GM21367 (cell line): ENCODE measurements around the gene GADD45GIP1.

ENCODE experiments used
- ATAC-seq: cut with Tn5 transposase; IDR thresholded peaks from one replicate; pipeline ENCODE4 v1.9.1; 2021; ENCODE audit not compliant: unreplicated experiment

Gene GADD45GIP1

GRCh38 chr19:12956446-12957388, at the start of gene GADD45GIP1:
GADD45GIP1 (minus strand) TSS chr19:12957223; CDS start chr19:12957212, 11 bp downstream.
- ATAC-seq: no peak

- ATAC-seq: no peak
Measured at GRCh38 chr19:13005861-13006370, 48.9 kb upstream of the GADD45GIP1 start.

DNA sequence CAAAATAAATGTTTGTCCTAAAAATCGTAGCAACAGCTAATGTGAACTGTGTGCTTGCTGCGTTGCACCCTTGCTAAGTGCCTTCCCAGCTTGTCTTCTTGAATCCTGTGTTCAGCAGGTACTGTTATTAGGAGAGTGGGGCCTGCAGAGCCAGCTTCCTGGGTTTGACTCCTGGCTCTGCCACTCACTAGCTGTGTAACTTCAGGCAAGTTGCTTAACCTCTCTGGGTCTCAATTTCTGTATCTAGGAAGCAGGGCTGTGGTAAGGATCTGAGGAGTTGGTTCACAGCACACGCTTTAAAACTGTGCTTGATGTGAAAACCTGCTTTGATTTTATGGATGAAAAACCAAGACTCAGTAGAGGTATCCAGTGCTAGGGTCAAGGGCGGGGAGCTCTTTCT, 48.2 kb upstream of the GADD45GIP1 start:
- ATAC-seq: no peak

DNA sequence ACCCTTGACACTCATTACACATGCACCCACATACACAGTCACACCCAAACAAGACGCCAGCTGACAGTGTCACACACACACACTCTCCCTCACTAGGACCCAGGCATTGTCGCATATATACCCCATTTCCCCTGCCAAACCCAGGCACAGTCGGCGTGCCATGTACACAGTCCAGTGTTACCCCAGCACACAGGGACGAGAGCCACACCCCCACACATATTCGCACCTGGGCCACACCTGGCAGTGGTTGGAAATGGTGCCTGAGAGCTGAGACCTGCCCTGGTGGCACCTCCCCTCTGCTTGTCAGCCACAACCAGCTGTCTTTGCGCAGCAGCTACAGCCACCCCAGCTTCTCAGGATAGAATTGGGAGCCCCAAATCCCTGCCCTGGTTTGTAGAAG, 47.2 kb upstream of the GADD45GIP1 start:
- no peak for ATAC-seq

DNA sequence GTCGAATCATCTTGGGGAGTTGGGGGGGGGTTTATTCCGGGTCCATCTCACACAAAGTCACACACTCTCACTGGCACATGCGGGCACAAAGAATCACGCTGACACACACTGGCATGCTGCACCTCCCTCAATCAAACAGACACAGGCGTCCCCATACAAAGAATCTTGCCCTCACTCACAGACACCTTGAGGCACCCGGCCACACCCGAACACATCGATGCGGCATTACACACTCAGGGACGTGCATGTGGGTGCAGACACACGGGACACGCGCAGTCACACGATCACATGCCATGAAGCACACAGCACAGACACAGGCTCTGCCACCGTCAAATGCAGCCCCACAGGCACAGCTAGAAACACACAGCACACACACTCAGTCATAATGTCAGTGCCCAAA, 46.1 kb upstream of the GADD45GIP1 start:
- ATAC-seq: no peak

DNA sequence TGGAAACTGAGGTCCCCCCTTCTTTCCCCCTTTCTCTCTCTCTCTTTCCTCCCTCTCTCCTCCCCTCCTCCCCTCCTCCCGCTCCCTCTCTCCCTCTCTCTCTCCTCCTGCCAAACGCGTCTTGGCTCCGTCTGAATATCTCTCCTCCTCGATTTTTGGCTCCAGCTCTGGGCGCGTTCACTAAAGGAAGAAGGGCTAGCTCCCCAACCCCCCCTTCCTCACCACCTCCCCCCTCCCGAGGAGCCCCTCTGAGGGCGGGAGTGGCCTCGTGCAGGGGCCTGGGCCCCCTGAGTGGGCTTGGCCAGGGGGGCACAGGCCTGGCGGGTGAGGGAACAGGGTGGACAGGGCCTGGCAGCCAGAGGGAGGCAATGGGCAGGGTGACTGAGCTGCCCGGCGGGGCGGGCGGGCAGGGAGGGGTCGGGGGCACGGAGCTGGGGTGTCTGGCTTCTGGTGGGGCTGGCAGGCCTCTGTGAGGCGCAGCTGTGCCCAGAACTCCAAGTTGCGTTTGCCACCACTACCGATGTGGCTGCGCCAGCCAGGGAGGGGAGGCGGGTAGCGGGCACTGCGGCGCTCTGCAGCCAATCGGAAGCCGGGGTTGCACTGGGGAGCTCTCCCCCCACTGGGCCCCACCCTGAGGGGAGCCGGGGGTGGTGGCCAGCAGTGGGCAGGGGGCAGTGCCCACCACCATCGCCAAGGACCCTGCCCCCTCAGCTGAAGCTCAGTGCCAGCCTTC, 45.3 kb upstream of the GADD45GIP1 start:
- no peak for ATAC-seq

DNA sequence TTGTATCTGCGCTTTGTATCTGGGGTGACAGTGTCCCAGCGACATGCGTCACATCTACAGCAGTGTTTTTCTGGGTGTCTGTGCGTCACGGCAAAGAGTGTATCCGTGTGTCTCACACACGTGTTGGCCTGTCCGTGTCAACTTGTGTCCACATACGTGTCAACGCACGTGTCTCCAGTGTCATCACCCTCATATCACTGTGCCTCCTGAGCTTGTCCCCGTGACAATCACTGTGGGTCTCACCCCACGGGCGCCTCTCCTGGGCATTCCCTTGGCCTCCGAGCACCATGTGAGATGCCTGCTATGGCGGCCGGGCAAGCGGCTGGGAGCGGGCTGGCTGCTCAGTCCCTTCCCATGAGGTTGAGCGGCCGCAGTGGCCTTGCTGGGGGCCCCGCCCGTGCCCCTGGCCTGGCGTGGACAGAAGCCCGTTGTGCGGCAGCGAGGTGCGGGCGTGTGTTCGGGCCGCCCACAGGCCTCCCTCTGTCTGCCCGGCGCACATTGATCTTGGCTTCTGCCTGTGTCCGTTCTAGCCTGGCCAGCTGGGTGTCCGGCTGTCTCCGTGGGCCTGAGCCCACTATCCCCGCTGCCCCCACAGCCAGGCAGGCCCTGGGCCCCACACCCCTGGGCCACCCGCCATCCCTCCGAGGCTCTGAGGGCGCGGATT, 44.6 kb upstream of the GADD45GIP1 start:
- no peak for ATAC-seq

- no peak for ATAC-seq
Measured at GRCh38 chr19:13001166-13001501, 44.1 kb upstream of the GADD45GIP1 start.

- no peak for ATAC-seq
Measured at GRCh38 chr19:12997967-12998940, 41.2 kb upstream of the GADD45GIP1 start.

GRCh38 chr19:12997179-12997966, 40.4 kb upstream of the GADD45GIP1 start:
- ATAC-seq: no peak

DNA sequence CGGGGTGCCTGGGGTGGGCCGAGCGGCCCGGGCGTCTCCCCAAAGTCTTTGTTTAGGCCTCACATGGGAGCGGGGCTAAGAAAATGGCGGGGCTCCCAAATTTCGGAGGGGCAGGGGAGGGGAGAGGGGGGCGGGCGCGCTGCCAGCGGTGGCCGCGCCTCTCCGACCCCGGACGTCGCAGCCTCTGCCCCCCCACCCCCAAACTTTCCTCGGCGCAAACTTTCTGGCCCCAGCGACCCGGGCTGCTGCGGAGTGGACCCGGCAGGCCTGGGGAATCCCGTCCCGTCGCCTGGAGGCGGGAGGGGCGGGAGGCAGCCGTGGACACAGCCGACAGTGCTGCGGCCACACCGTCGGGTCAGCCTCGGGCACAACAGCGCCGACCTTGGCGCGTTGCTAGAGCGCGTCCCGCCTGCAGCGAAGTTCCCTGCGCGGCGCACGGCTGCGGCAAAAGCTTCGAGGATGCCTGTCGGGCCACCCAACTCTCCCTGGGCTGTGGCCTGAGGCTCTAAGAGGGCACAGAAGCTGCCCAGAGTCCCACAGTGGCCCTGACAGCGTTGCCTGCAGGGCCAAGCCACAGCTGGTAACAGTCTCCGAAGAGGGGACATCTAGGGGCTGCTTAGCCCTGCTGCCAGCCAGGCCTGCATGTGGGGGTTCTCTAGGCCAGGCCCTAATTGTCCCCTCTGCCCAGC, 39.5 kb upstream of the GADD45GIP1 start:
- ATAC-seq: no peak

- ATAC-seq: no peak
Measured at GRCh38 chr19:12995596-12996405, 38.8 kb upstream of the GADD45GIP1 start.

GRCh38 chr19:12994701-12995595, 37.9 kb upstream of the GADD45GIP1 start, which contains the start of gene NFIX:
NFIX (plus strand) TSS chr19:12995475; CDS start chr19:12995838, 363 bp downstream.
- no peak for ATAC-seq

DNA sequence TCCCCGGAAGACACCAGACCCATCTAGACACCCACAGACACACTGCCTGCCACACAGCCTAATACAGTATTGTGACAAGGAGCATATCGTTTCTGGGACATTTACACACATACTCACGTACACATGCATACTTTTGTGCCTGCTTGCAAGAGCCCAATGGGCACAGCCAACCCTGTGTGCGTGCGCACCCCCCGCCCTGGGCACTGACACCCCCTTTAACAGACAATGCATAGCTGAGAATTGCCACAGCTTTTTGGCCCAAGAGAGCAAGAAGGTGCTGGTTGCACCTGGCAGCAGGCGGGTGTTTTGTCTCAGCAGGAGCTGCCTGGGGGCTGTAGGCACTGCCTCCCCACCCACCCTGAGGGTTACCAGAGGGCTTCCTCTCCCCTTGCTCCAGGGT, 36.5 kb upstream of the GADD45GIP1 start:
- ATAC-seq: no peak

GRCh38 chr19:12992729-12993128, 35.7 kb upstream of the GADD45GIP1 start:
- ATAC-seq: no peak

GRCh38 chr19:12991296-12991695, 34.3 kb upstream of the GADD45GIP1 start:
- no peak for ATAC-seq

DNA sequence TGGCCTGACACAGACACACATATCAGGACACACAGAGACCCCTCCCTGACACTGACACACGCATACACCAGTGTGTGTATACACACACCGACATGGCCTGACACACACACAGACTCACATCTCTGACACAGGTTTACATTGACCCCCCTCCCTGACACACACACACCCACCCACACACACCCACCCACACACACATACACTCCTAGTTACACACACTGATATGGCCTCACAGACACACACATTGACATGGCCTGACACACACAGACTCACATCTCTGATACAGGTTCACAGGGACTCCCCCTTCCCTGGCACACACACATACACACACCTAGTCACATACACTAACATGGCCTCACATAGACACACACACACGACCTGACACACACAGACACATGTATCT, 33.8 kb upstream of the GADD45GIP1 start:
- no peak for ATAC-seq
